Activated T-helper 1 cell treated with Interleukin-2 at 50 U/mL for 16 hours (primary cell): ENCODE results near the gene SLC2A9.

ENCODE experiments used
- DNase-seq: peaks from one replicate; pipeline ENCODE4 v3.0.0-alpha.2; 2020; ENCODE audit warnings: low read depth

Gene SLC2A9

GRCh38 chr4:10045481-10045880 is 24.2 kb upstream of the SLC2A9 start:
- DNase-seq, result no peak

- DNase-seq, result no peak
Measured at GRCh38 chr4:10041036-10041435, 19.7 kb upstream of the SLC2A9 start.

GRCh38 chr4:10040049-10040892 is 19.0 kb upstream of the SLC2A9 start:
- no peak for DNase-seq

GRCh38 chr4:10036807-10037342 is 15.6 kb upstream of the SLC2A9 start:
- DNase-seq, result no peak

- no peak for DNase-seq
Measured at GRCh38 chr4:10035130-10035529, 13.8 kb upstream of the SLC2A9 start.

GRCh38 chr4:10034612-10035104 is 13.4 kb upstream of the SLC2A9 start:
- no peak for DNase-seq

- no peak for DNase-seq
Measured at GRCh38 chr4:10034136-10034535, 12.8 kb upstream of the SLC2A9 start.

GRCh38 chr4:10033191-10033881 is 12.0 kb upstream of the SLC2A9 start:
- DNase-seq, result no peak

- no peak for DNase-seq
Measured at GRCh38 chr4:10032625-10033024, 11.3 kb upstream of the SLC2A9 start.

- DNase-seq, result no peak
Measured at GRCh38 chr4:10031668-10032590, 10.6 kb upstream of the SLC2A9 start.

GRCh38 chr4:10030972-10031667 is 9.8 kb upstream of the SLC2A9 start:
- DNase-seq, result no peak

- no peak for DNase-seq
Measured at GRCh38 chr4:10029403-10029802, 8.1 kb upstream of the SLC2A9 start.

- DNase-seq, result no peak
Measured at GRCh38 chr4:10028910-10029309, 7.6 kb upstream of the SLC2A9 start.

GRCh38 chr4:10026485-10026884 is 5.2 kb upstream of the SLC2A9 start:
- DNase-seq, result no peak

- DNase-seq, result no peak
Measured at GRCh38 chr4:10025230-10025806, 4.0 kb upstream of the SLC2A9 start.

GRCh38 chr4:10024303-10024702 is 3.0 kb upstream of the SLC2A9 start:
- DNase-seq, result no peak

- DNase-seq, result no peak
Measured at GRCh38 chr4:10023806-10024205, 2.5 kb upstream of the SLC2A9 start.

GRCh38 chr4:10023050-10023419 is 1.7 kb upstream of the SLC2A9 start:
- no peak for DNase-seq

GRCh38 chr4:10022346-10023049 is 1.2 kb upstream of the SLC2A9 start:
- no peak for DNase-seq

GRCh38 chr4:10021653-10022023 is 341 bp upstream of the SLC2A9 start:
- no peak for DNase-seq
